Neural crest cell (in vitro differentiated cells): ENCODE measurements around the gene FTH1. TPM values are rescaled to one million over a fixed set of nuclear protein-coding genes. Genes with fewer than 3 reads are reported as not detected.

Source experiments
- DNase-seq: peaks from one replicate; pipeline ENCODE4 v3.0.0; 2021; ENCODE audit warnings: low read depth, mixed read lengths, low spot score
- H3K27ac Mint-ChIP-seq: one replicate; pipeline ENCODE4 v1.8.0; 2021; ENCODE audit warnings: mild to moderate bottlenecking, mixed read lengths; ENCODE audit not compliant: unreplicated experiment
- H3K27me3 Mint-ChIP-seq: 2 replicates; pipeline ENCODE4 v1.8.0; 2021; ENCODE audit warnings: low read depth, mild to moderate bottlenecking, mixed read lengths
- H3K36me3 Mint-ChIP-seq: 2 replicates; pipeline ENCODE4 v1.8.0; 2021; ENCODE audit warnings: low read depth, mild to moderate bottlenecking, mixed read lengths
- H3K4me1 Mint-ChIP-seq: 2 replicates; pipeline ENCODE4 v1.8.0; 2021; ENCODE audit warnings: mixed read lengths
- H3K4me3 Mint-ChIP-seq: one replicate; pipeline ENCODE4 v1.8.0; 2021; ENCODE audit warnings: mild to moderate bottlenecking, mixed read lengths
- H3K9me3 Mint-ChIP-seq: 2 replicates; pipeline ENCODE4 v1.8.0; 2021; ENCODE audit warnings: mixed read lengths
- CTCF ChIP-seq: fragments of 200-600 bp; sonication (generic); conservative IDR thresholded peaks from 2 replicates; pipeline ENCODE4 v1.5.0; 2021; ENCODE audit warnings: antibody characterized with exemption, mild to moderate bottlenecking
- total RNA-seq: library from RNA; stranded (reverse); gene quantifications from 2 replicates; pipeline ENCODE4 v1.2.1, GENCODE V29; 2021

FTH1 gene
- total RNA-seq, 1 donor from 2014 or later: 1,207 TPM

GRCh38 chr11:61983419-61983818, 16.0 kb upstream of the FTH1 start:
- Mint-ChIP-seq H3K27ac (no peak overlapping the region), H3K9me3 (peaks cover 13% of the 10 kb centered on the region), H3K36me3 (peaks cover 5% of the 10 kb centered on the region), H3K4me1 (peaks cover 4% of the 10 kb centered on the region), H3K27me3 (no peaks in the 10 kb centered on the region), H3K4me3 (no peak overlapping the region)
- TF ChIP-seq CTCF: no peak
- DNase-seq: no peak

- Mint-ChIP-seq H3K27me3 (no peaks in the 10 kb centered on the region), H3K9me3 (peaks cover under 1% of the 10 kb centered on the region), H3K36me3 (peaks cover 1% of the 10 kb centered on the region), H3K4me3 (no peak overlapping the region), H3K27ac (no peak overlapping the region), H3K4me1 (peaks cover 4% of the 10 kb centered on the region)
- no peak for TF ChIP-seq CTCF
- DNase-seq: no peak
These were observed 13.5 kb upstream of the FTH1 start for GRCh38 chr11:61980783-61981541.

- H3K9me3 Mint-ChIP-seq: no peaks in the 10 kb centered on the region
- H3K27me3 Mint-ChIP-seq: no peaks in the 10 kb centered on the region
- peak overlapping the region; percentile 65 for H3K27ac Mint-ChIP-seq
- no peak overlapping the region for H3K4me3 Mint-ChIP-seq
- H3K4me1 Mint-ChIP-seq: peaks cover 9% of the 10 kb centered on the region
- no peak for TF ChIP-seq CTCF
- no peak for DNase-seq
- H3K36me3 Mint-ChIP-seq: no peaks in the 10 kb centered on the region
These were observed 11.5 kb upstream of the FTH1 start for GRCh38 chr11:61978703-61979661.

GRCh38 chr11:61976813-61977475, 9.5 kb upstream of the FTH1 start:
- Mint-ChIP-seq H3K27ac (peak overlapping the region; percentile 30), H3K9me3 (no peaks in the 10 kb centered on the region), H3K27me3 (no peaks in the 10 kb centered on the region), H3K4me1 (peaks cover 24% of the 10 kb centered on the region), H3K4me3 (peak overlapping the region; percentile 22), H3K36me3 (no peaks in the 10 kb centered on the region)
- no peak for DNase-seq
- no peak for TF ChIP-seq CTCF

- H3K27ac Mint-ChIP-seq: peak overlapping the region; percentile 30
- no peaks in the 10 kb centered on the region for H3K27me3 Mint-ChIP-seq
- peaks cover 29% of the 10 kb centered on the region for H3K4me1 Mint-ChIP-seq
- TF ChIP-seq CTCF: no peak
- H3K36me3 Mint-ChIP-seq: no peaks in the 10 kb centered on the region
- no peaks in the 10 kb centered on the region for H3K9me3 Mint-ChIP-seq
- no peak for DNase-seq
- H3K4me3 Mint-ChIP-seq: peak overlapping the region; percentile 22
These were observed 9.0 kb upstream of the FTH1 start for GRCh38 chr11:61976420-61976800.
